ENCODE measurements around the gene NUP62CL. TPM values are rescaled to one million over a fixed set of nuclear protein-coding genes. Genes with fewer than 3 reads are reported as not detected.

NUP62CL gene
- polyA plus RNA-seq, 2 of the 4 experiments (the other 2 are of a cell fraction), result 15.8 to 37.6 TPM

GRCh38 chrX:107076158-107076557 lies 130.1 kb downstream of the NUP62CL start:
- CTCF ChIA-PET, result no interaction called here

More at GRCh38 chrX:107076158-107076557, 130.1 kb downstream of the NUP62CL start:
- FAIRE-seq (no peak), ATAC-seq (no peak), DNase-seq (ENCODE audit: low read depth in 1 of 2, low spot score in 1 of 2) (no peak)
- POLR2A ChIA-PET, result no interaction called here
- 95% methylated on average over 6 of the region's 6 CpGs for WGBS (ENCODE audit: missing lambda C conversion rate)
- TF ChIP-seq ZC3H11A (IDR thresholded peaks at IDR 0.05), result peak; percentile 71
- TF ChIP-seq BCL3 (IDR thresholded peaks at IDR 0.05), result no peak
- TF ChIP-seq MAFK (IDR thresholded peaks at IDR 0.05; ENCODE audit: partially characterized antibody), result no peak
- TF ChIP-seq ATOH8 (CRISPR knock-in tag; IDR thresholded peaks at IDR 0.05; ENCODE audit: low read depth), result no peak
- no peak for TF ChIP-seq JUN (IDR thresholded peaks at IDR 0.05)
- no peak for TF ChIP-seq ZFP36 (IDR thresholded peaks at IDR 0.05; ENCODE audit: borderline replicate concordance, partially characterized antibody)
- Histone ChIP-seq H3K4me1 (no peaks in the 10 kb centered on the region), H3K9me3 (peaks cover 19% of the 10 kb centered on the region; the same call in 2 of the 3 replicates), H3K27ac (no peak overlapping the region), H3K4me2 (no peak overlapping the region), H3K4me3 (no peak overlapping the region)

Small RNA genes within 50 kb of the gene (small RNA-seq; reads per million reads assigned to genes)
- gene RF00019, result 0 reads per million in 6 experiments

Other genes starting within 250 kb of the NUP62CL start
- gene MORC4, start 206.2 kb downstream of the NUP62CL start, polyA plus RNA-seq (2011; rRNA removed), result 91.1 and 98.2 TPM in 2 replicates
- 71.1 to 75.7 TPM (median 72.8 TPM) in 3 replicates for gene MORC4, start 206.2 kb downstream of the NUP62CL start, polyA plus RNA-seq (2017; fragmentation: RNase III; extraction: RNeasy Plus Mini Kit Qiagen cat#74134 plus additional on column Dnase treatment)
- 20.5 and 25.8 TPM in 2 replicates for gene RBM41, start 87.6 kb downstream of the NUP62CL start, polyA plus RNA-seq (2011; rRNA removed)
- 16.2 to 17.7 TPM (median 17.1 TPM) in 3 replicates for gene RBM41, start 87.6 kb downstream of the NUP62CL start, polyA plus RNA-seq (2017; fragmentation: RNase III; extraction: RNeasy Plus Mini Kit Qiagen cat#74134 plus additional on column Dnase treatment)
- gene DNAAF6, start 178 bp upstream of the NUP62CL start, polyA plus RNA-seq (2011; rRNA removed), result not detected in 2 replicates
- gene DNAAF6, start 178 bp upstream of the NUP62CL start, polyA plus RNA-seq (2017; fragmentation: RNase III; extraction: RNeasy Plus Mini Kit Qiagen cat#74134 plus additional on column Dnase treatment), result not detected in 3 replicates
- gene FRMPD3, start 243.2 kb upstream of the NUP62CL start, polyA plus RNA-seq (2011; rRNA removed), result 0.01 and 0.03 TPM in 2 replicates
- 0.05 TPM in 3 replicates for gene FRMPD3, start 243.2 kb upstream of the NUP62CL start, polyA plus RNA-seq (2017; fragmentation: RNase III; extraction: RNeasy Plus Mini Kit Qiagen cat#74134 plus additional on column Dnase treatment)